HUES6 (cell line): Measurements from ENCODE around the gene ALG9.

Experiments
- H3K27ac ChIP-seq: 2 replicates; pipeline ENCODE4 v1.7.0; 2013; ENCODE audit warnings: low read depth, mild to moderate bottlenecking, low read length, inconsistent platforms
- H3K27me3 ChIP-seq: 2 replicates; pipeline ENCODE4 v1.6.1; 2013; ENCODE audit warnings: low read length; ENCODE audit not compliant: control insufficient read depth, insufficient read depth
- H3K36me3 ChIP-seq: 2 replicates; pipeline ENCODE4 v1.6.1; 2013; ENCODE audit warnings: low read length; ENCODE audit not compliant: control insufficient read depth, insufficient read depth
- H3K4me1 ChIP-seq: 2 replicates; pipeline ENCODE4 v1.6.1; 2013; ENCODE audit warnings: low read length; ENCODE audit not compliant: control insufficient read depth, insufficient read depth
- H3K4me3 ChIP-seq: 2 replicates; pipeline ENCODE4 v1.5.1; 2013; ENCODE audit warnings: low read depth, low read length
- H3K9ac ChIP-seq: one replicate; pipeline ENCODE4 v1.6.1; 2013; ENCODE audit warnings: mild to moderate bottlenecking, low read length
- H3K9me3 ChIP-seq: 2 replicates; pipeline ENCODE4 v1.6.1; 2013; ENCODE audit warnings: low read depth, low read length; ENCODE audit not compliant: control insufficient read depth, insufficient read depth

Gene ALG9

DNA sequence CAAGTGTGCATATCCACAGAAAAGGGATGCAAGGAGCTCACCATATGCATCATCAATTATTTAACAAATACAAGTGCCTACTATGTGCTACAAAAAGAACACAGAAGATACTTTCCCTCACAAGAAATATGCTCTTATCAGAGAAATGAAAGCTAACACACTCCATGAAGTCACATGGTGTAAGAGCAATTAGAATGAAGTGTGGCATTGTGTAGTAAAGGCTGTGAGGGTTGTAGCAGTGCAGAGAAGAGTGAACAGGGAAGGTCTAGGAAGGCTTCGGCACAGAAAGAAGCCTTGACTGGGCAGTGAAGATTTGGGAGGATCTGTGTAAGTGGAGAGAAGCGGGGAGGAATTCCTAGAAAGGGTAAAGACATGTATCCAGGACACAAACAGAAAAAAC lies 127.7 kb downstream of the ALG9 start:
- no peak overlapping the region for H3K27ac ChIP-seq
- no peaks in the 10 kb centered on the region for H3K27me3 ChIP-seq
- no peak overlapping the region for H3K9ac ChIP-seq
- H3K36me3 ChIP-seq, result peaks cover 87% of the 10 kb centered on the region
- no peak overlapping the region for H3K4me3 ChIP-seq
- H3K9me3 ChIP-seq, result no peaks in the 10 kb centered on the region
- H3K4me1 ChIP-seq, result no peaks in the 10 kb centered on the region

DNA sequence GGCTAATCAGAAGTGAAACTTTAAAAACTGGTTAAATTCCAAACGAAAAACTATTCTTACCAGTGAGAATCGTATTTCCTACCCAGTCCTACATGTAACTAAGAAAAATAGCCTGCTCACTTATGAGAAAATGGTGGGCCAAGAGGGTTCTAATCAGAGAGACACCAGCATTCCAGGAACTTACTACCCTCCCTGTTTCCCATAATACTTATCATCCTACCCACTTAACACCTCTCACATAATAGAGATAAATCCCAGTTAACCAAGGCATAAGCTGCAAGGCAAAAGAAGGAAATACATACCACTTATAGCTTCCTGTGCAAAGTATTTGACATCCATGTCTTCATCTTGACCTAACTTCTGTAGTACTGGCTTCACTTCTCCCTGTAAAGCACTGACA lies 129.6 kb downstream of the ALG9 start:
- Histone ChIP-seq H3K27ac (no peak overlapping the region), H3K36me3 (peaks cover 86% of the 10 kb centered on the region), H3K4me3 (no peak overlapping the region), H3K4me1 (peaks cover 4% of the 10 kb centered on the region; the same call in 1 of the 2 replicates), H3K27me3 (no peaks in the 10 kb centered on the region), H3K9ac (no peak overlapping the region), H3K9me3 (no peaks in the 10 kb centered on the region)

DNA sequence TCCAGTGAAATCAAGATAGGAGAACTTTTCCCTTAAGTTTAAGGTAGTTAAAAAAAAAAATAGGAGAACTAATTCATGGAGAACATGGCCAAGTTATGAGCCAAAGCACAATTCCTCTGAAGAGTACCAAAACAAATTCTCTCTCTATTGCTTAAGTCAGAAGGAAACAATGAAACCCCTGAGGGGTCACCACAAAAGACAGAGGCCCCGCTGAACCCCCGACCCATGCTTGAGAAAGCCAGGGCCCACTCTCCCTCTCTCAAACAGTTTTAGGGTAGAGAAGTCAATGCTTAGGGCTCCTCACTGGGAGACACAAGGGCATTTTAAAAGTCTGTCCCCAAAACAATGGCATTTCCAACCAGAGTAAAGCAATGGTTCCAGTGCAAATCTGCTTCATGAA lies 132.1 kb downstream of the ALG9 start:
- H3K27me3 ChIP-seq, result no peaks in the 10 kb centered on the region
- H3K36me3 ChIP-seq, result peaks cover 63% of the 10 kb centered on the region
- H3K27ac ChIP-seq, result no peak overlapping the region
- no peaks in the 10 kb centered on the region for H3K9me3 ChIP-seq
- H3K9ac ChIP-seq, result no peak overlapping the region
- H3K4me1 ChIP-seq, result peaks cover 11% of the 10 kb centered on the region; the same call in 1 of the 2 replicates
- no peak overlapping the region for H3K4me3 ChIP-seq

DNA sequence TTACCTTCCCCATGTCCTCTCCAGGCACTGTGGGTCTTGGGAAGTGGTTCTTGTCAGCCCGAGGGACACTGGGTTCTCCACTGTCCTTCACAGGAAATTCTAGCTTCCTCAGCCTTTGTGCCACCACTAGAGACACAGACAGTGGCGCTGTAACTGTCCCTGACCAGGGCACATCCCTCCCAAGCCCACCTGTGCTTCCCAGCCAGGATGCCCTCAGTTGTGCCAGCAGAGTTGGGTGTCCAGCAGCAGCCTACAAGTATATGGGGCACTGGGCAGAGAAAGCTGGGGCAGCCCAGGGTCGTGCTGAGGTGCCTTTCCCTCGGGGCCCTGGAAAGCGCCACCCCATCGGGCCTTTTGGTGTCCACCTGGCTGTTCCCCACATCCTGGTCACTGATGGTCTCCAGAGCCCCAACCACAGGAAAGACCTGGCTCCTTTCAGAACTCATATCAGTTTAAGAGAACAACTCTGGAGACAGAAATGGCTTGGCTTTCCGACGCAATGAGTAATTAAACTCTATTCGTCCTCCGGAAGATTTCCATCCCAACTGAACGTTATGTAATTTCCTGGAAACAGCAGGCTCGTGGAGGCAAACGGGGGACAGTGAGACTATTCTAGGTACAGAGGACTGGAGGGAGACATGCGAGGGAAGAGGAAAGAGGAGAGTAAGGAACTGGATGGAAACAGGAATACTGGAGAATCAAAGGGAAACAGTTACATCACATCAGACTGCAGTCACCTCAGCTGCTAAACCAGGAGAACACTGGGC lies 133.8 kb downstream of the ALG9 start:
- no peak overlapping the region for H3K4me3 ChIP-seq
- no peaks in the 10 kb centered on the region for H3K27me3 ChIP-seq
- peaks cover 47% of the 10 kb centered on the region for H3K36me3 ChIP-seq
- peaks cover 11% of the 10 kb centered on the region; the same call in 1 of the 2 replicates for H3K4me1 ChIP-seq
- H3K27ac ChIP-seq, result no peak overlapping the region
- H3K9me3 ChIP-seq, result no peaks in the 10 kb centered on the region
- no peak overlapping the region for H3K9ac ChIP-seq

DNA sequence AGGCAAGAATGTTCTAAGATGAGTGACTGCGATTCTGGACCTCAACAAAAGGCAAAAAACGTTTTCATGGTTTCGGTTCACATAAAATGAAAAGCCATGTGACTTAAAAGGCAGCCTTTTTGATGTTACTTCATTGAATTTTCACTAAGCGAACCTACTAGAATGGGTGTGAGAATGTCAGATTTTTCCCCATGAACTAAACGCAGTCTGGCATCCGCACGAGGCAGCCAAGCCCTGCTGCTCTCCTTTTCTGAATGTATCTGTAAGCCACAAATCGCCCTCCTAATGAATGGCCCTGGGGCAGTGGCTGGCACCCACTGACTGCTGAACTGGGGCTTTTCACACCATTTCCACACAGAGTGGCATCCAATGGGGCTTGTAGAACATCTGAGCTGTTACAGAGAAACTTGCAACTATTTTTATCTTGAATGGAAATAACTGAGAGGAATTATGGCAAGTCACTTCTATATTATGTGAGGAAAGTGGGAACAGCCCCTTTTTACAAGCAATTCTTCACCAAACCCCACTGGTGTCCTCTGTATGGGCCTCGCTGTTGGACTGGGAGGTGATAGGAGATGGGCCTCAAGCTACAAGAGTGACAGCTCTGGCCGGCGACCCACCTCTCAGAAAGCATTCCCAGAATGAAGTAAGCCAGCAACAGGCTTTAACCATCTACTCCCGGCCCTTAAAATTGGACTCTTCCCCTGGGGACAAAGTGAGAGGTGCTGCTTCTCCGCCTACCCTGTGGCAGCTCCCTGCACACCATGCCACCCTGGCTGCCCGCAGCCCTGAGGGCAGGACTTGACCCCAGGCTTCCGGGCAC lies 134.5 kb downstream of the ALG9 start:
- H3K9me3 ChIP-seq, result no peaks in the 10 kb centered on the region
- no peak overlapping the region for H3K27ac ChIP-seq
- peaks cover 13% of the 10 kb centered on the region for H3K4me1 ChIP-seq
- H3K9ac ChIP-seq, result no peak overlapping the region
- peaks cover 40% of the 10 kb centered on the region for H3K36me3 ChIP-seq
- no peaks in the 10 kb centered on the region for H3K27me3 ChIP-seq
- no peak overlapping the region for H3K4me3 ChIP-seq
